NCI-H774 (cell line): ENCODE measurements around the gene MGRN1.

Source experiments
- DNase-seq: peaks from one replicate; lab custom pipeline; 2025; lab: John Stamatoyannopoulos, UW

Gene MGRN1

DNA sequence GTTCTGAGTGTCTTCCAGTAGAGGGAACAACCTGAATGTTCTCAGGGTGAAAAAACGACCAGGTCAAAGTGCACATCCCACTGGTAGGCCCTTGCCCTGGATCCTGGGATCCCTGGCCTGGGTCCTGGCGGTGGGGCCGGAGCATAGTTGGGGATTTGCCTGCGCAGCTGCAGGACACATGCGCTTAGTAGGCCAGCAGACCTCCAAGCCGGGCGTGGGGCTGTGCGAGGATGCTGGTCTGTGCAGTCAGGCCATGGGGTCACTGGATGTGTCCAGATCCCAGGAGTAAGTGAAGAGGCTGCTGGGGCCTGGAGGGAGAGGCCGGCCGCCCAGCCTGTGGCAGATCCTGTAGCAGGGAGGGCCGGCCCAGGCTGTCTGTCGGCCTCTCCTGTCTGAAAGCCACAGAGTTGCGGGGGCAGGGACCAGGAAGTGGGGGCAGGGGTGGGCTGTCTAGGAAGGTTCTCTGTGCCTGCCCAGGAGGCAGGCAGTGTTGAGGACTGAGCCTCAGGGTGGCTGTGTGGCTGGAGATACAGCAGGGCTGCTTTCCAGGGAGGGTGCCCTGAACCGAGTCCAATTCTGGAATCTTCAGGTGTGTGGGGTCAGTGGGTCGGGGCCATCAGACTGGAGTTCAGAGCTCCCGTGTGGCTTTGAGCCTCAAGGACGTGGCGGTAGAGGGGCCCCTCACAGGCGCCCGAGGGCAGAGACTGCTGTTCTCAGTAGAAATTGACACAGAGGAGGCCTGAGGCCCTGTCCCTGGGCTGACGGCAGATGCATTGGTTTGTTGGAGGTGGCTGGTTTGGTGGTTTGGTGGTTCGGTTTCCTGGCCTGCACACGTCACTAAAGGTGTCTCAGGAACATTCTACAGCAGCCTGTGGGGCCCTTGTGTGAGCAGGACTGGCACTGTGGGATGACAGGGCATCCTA, 51.5 kb downstream of the MGRN1 start:
- DNase-seq, result no peak

DNA sequence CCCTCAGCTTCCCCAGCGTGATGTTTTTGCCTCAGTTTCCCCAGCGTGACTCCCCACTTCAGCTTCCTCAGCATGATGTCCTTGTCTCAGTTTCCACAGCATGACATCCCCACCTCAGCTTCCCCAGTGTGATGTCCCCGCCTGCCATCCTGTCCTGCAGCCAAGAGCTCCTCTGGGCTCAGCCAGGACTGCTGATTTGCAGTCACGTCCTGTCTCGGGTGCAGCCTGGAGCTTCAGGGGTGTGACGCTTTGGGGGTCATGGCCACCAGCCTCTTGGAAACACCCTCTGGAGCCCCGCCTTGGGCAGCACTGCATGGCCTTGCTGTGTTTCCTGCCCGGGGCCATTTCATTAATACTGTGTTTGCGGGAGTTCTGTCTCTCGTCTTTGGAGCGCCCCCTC, 52.2 kb downstream of the MGRN1 start:
- DNase-seq, result no peak

DNA sequence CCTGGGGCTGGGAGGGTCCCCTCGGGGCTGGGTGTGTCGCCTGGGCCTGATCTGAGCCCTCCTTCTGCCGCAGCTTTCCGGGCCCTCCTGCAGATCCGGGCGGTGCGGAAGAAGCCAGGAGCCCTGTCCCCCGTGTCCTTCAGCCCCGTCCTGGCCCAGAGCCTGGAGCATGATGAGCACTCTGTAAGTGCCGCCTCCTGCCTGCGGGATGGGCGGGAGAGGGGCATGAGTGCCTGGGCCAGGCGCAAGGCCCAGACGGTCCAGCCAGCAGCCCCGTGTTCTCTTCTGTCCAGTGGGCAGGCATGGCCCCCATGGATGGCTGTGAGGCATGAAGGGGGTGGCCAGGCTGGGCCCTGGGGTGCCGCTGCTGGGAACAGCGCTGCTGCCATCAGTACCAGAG, 52.8 kb downstream of the MGRN1 start:
- no peak for DNase-seq

DNA sequence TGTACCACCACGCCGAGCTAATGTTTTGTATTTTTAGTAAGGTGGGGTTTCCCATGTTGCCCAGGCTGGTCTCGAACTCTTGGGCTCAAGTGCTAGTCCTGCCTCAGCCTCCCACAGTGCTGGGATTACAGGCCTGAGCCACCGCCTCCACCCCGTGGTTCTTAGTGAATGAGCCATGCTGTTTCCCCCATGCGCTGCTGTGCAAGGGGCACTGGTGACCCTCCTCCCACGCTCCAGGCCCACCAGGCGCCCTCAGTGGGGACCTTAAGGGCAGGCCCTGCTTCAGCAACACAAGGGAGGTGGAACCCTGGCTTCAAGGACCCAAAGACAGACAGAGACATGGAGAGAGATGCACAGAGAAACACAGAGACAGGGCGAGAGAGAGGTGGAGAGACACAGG, 53.4 kb downstream of the MGRN1 start:
- DNase-seq, result no peak

DNA sequence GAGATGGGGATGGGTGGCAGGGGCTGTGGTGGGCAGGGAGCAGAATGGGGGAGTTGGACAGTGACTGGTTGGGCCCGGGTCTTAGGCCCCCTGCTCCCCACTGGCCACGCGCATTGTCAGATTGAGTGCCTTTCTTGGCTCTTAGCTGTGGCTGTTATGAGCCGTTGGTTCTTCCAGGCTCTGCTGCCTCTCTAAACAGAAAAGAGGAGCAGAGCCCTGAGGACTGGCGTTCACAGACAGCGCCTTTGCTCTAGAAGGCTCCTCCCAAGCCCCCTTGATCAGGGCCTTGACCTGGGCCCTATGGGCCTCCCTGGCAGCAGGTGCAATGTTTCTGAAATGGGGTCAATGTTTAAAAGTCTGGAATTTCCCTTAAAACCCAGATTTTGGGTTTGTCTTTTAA, 54.0 kb downstream of the MGRN1 start:
- no peak for DNase-seq

DNA sequence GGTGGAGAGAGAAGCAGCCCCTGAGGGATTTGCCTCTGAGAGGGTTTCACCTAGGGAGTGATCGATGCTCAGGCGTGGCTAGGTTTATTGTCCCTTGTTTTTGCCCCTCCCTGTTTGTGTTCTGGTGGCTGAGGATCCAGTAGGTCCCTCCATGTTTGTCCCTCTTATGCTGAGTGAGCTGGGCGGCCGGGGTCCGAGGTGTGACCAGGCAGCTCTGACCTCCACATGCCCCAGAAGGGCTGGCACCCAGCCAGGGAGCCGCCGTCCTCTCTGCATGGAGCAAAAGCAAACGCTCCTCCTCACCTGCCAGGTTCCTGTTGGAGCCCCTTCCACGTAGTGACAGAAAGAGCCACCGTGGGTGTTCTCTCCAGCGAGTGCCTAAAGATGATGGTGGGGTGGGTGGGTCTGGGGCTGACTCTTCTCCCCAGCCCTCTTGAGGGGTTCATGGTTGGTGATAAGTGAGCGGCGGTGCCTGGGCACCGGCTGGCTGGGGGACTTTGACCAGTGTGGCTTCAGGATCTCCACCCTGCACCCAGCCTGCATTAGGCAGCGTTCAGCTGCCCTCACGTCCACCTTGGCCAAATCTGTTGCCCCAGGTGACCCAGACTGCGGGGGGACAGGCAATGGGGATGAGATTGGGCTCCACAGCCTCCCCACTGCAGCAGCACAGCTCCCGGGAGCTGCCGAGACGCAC, 54.7 kb downstream of the MGRN1 start:
- no peak for DNase-seq

DNA sequence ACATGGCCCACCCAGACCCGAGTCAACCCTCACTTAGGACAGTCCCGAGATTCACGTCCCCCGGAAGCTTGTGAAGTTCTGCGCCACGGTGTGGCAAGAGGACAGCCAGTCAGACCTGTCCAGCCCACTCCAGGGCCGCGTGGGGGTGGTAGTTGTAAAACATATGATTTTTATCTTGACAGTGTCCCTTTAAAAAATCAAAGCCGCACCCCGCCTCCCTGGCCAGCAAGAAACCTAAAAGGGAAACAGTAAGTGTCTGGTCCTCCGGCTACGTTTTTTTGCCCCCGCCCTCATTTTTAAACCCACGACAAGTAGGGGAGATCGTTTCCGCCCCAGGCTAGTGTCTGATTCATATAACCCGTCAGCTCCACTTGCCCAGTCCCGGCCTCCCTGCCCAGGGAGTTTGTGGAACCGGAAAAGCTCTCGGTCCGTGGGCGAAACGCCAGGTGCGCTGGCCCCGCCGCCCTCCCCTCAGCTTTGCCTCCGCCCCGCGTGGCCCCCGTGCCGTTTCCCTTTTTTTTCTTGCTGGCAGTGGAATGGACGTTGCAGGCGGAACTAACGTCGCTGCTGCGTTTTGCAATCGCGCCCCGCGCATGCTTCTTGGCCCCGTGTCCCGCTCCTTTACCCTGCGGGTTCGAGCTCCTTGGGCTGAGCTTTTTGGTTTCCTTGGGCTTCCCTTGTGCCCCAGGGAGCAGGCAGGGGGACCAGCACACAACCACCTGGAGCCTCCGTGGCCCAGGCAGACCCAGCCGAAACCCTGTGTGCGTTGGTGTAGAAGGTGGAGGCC, 55.4 kb downstream of the MGRN1 start:
- DNase-seq, result no peak

DNA sequence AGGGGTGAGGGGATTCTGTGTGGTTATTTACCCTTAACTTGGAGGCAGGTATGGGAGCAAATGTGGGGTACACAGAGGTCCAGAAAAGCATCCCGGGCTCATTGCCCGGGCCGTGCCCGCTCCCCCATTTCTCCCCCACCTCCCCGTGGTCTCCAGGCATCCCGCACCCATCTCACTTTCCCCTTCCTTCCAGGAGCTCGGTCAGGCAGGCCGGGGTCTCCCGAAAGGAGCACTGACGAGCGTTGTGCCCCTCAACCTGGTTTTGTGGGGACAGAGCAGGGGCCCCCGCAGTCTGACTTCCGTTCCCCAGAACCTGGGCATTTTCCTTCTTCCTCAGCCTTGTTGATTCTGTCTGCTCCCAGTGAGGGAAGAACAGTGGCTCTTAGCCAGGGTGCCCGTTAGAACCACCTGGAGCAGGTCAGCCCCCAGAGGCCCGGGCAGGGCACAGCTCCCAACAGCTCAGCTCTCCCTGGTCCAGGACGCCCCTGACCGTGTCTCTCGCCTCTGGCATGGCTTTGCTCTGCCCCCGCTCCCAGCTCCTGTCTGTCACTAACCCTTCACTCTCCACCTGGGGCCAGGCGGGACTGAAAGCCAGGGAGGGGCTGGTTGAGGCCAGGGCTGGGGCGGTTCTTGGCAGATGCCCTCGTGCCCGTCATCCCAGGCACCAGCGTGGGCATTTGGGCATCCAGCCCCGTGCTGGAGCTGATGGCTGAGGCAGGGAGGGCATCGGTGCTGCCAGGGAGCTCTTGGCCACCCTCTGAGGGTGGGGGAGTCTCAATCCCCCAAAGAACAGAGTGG, 56.2 kb downstream of the MGRN1 start:
- no peak for DNase-seq

DNA sequence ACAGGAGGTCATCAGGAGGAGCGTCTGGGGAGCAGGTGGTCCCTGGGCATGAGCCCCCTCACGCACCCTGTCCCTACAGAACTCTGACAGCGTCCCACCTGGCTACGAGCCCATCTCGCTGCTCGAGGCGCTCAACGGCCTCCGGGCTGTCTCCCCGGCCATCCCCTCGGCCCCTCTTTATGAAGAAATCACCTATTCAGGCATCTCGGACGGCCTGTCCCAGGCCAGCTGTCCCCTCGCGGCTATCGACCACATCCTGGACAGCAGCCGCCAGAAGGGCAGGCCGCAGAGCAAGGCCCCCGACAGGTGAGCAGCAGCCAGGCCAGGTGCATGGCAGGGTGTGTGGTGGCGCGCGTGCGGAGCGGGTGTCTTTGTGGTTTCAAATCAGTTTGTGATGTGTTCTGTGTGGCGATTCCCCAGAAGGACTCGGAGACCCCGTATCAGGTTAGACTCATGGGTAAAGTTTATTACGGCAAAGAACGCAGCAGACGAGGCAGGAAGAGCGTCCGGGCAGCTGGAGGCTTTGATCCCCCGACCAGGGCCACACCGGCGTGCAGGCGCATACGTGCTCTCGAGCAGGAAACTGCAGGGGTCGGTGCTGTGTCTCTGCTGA, 57.0 kb downstream of the MGRN1 start:
- no peak for DNase-seq

DNA sequence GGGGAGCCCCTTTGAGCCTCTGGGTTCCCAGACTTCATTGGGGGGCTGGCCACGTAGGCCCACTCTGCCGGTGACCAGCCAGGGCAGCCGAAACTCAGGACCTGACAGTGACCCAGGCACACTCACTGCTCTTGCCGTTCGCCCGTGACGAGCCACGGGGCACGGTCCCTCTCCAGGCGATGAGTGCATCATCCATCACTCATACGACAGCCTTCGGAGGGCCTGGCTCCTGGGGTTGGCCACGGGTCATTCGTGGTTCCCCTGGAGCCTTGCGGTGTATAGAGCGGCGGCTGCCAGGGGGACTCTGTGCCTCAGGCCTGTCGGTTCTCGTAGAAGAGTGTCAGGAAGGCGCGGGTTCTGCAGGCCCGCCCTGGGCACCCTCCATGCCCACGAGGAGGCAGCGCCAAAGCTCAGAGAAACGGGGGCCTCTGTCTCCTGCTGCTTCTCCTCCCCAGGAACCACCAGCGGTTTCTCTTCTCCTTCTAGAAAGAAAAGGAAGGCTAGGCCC, 57.5 kb downstream of the MGRN1 start:
- no peak for DNase-seq

DNA sequence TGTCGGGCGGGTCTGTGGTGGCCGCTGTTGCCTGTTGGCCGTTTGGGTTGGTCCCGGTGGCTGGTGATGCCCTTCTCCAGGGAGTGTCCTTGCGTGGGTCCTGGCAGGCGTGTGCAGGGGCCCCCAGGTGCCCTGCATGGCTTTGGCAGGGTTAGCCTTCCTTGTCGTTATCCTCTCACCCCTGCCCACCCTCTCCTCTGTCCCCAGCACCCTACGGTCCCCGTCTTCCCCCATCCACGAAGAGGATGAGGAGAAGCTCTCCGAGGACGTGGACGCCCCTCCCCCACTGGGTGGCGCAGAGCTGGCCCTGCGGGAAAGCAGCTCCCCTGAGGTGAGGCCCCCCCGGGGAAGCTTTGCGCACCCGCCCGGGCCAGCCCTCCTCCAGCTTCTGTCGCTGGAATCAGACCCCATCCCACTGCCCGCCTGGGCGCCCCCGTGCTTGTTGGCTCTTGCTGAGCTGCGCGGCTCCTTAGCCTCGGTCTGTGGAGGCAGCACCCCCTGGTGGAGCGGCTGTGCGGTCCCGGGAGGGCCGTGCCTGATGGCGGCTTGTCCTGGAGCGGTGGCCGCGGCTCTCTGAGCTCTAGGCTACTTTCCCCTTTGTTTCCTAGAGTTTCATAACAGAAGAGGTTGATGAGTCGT, 58.1 kb downstream of the MGRN1 start:
- DNase-seq, result no peak

DNA sequence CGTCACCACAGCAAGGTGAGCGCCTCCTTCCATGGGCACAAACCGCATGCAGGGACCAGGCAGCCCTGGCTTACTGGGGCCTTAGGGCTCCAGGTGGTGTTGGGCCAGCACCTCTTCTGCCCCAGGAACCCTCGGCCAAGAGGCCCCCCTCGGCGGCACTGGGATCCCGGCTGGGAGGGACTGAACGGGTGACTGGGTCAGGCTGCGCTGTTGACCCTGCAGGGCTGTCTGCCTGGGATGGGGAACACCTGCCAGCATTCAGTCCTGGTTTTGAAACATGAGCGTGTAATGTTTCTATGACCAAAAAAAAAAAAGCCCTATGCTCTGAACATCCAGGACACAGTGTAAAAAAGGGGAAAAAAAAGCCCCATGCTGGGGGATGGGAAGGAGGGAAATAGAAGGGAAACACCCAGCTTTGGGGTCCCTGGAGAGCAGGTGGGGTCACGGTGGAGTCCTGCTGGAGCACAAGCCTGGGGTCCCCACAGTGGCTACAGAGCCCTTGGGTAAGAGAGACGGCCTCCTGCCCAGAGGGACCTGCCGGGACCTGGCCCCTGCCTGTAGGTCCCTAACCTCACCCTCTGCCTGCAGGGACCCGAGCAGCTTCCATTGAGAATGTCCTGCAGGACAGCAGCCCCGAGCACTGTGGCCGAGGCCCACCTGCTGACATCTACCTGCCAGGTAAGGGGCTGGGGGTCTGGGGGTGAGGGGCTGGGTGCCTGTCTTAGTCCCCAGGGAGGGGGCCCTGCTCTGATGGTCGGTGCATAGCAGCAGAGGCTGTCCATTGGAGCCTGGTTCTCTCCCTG, 58.8 kb downstream of the MGRN1 start:
- no peak for DNase-seq

DNA sequence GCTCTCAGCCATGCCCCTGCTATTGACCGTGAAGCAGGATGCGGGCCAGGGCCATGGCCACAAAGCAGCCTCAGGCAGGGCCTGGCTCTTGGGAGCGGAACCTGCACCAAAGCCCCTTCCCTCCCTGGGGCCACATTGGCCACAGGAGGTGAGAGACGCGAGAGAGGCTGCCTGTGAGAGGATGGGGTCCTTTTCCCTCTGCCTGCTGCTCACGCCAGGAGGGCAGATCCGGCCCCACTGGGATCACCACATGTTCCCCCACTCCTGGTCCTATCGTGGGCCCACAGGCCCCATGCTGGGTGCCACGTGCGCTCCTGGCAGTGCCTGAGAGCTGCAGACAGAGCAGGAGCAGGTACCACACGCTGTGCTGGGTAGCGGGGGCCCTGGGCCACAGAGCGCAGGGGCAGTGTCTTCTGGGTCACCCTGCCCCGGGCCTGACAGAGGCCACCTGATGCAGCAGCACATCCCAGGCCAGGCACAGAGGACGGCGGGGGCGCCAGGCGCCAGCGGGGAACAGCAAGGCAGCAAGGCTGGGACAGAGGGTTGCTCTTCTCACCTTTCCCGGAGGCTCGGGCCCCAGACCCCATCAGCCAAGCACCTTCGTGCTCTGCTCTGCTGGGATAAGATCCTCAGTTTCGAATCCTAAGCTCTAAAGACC, 59.6 kb downstream of the MGRN1 start:
- no peak for DNase-seq

DNA sequence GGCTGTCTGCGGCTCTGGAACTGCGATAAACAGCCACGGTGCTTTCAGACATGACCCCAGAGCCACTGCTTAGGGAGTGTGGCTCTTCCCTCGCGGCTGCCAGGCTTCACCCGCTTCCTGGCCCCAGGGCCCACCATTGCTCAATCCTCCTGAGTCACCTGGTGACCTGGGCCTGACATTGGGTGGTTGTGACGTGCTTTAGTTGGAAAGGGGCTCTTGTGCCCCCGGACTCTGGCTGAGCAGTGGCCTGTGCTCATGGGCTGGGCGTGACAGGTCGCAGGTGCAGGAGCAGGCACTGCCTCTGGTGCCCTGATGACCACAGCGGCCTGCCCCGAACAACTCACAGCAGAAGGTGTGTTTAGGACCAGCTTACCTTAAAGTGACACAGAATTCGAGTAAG, 60.1 kb downstream of the MGRN1 start:
- DNase-seq, result no peak

DNA sequence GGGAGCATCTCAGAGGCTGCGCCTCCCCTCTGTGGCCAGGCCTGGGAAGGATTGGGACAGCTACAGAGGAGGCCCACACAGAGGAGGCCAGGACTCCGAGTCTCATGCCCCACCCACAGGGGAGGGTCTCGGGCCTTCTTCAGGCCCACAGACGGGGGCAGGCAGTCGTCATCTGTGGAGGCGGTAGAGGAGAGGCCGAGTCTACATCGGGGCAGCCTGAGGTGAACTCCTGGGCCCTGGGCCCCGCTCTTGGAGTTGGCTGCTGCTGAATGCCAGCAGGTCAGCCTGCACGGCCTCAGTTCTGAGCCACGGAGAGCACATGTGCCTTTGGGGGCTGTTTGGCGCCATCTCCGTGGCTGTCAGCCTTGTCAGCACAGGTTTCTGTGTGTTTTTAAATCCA, 60.7 kb downstream of the MGRN1 start:
- DNase-seq, result no peak

DNA sequence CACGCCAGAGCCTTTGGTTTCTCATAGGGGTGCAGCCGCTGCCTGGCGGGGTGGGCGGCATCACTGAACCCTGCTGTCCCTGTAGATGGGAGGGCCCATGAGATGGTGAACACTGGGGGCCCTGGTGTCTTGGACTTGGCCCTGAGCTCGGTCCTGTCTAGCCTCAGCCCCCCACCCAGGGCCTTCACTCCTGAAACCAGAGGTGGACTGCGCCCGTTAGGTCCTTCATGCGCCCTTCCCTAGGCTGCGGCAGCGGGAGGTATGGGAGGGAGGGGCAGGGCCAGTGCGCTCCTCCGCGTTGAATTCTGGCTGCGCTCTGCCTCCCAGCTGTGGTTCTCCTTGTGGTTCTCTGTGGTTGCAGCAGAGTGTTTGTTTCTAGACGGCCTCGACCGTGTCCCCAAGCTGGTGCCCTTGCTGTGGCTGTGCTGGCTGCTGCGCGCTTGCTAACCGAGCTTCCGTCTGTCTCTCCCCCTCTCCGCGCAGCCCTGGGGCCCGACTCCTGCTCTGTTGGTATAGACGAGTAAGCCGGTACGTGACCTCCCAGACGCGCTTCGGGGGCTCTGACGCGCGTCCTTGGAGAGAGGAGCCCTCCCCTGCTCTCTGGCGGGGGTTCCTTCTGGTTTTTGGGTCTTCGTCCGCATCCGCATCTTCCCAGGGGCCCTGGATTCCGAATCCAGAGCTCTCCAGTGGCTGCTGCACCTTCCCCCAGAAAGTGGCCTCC, 61.3 kb downstream of the MGRN1 start:
- DNase-seq, result no peak

DNA sequence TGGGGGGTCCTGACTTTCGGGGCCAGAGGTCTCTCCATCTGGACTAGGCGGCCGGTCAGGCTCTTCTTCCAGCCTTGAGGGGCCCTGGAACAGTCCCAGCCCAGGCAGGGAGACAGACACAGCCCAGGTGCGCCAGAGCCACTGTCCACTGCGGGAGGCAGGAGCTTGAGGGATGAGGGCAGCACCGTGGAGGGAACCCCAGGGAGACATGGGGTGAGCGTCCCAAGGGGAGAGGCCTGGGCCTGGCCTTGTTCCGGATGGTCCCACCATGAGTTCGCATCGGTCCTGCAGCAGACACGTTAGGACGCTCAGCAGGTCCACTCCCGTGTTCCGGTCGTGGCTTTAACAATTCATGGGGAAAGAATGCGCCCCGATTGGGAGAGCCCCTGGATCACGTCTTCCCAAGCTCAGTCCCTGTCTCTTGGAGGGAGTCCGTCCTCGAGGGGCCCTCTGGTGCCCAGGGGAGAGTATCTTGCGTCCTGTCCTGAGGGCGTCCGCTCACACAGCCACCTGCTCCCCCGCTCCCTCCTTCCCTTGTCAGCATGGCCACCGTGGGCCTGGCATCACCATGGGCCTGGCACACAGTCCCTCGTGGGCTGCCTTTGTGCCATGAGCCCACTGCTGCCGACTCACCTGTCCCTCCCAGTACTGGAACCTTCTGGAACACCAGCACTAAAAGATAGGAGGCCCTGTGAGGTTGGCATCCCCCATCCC, 62.0 kb downstream of the MGRN1 start:
- DNase-seq, result no peak

DNA sequence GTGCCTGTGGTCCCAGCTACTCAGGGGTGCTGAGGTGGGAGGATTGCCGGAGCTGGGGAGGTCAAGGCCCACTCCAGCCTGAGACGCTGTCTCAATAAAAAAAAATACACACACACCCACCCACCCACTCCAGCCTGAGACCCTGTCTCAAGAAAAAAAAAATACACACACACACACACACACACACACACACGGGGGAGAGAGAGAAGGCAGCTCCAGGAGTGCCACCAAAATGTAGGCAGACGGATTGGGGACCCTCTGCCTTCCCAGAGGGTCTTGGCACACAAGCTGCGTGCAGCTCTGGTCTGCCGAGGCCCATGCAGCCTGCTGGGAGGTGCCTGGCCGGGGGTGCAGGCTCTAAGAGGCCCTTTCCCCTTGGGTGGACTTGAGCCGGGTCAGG, 62.8 kb downstream of the MGRN1 start:
- DNase-seq, result no peak
